SK-N-SH treated with all-trans-retinoic acid at 6 μM for 48 hours (cell line): ENCODE data around the gene PARD3B.
A peak's percentile ranks its signal among the peaks of the same experiment; 100 is the strongest.

ENCODE experiments used
- ATAC-seq: fragments of 200-7000 bp; cut with Tn5 transposase; 3 replicates; pipeline ENCODE4 v1.9.1; 2020; ENCODE audit warnings: mild to moderate bottlenecking, moderate library complexity
- ARNTL ChIP-seq: fragments of 450-650 bp; formaldehyde crosslinking; IDR thresholded peaks from 2 replicates; pipeline ENCODE4 v1.5.0; 2020; ENCODE audit warnings: low read depth, mild to moderate bottlenecking, moderate library complexity, borderline replicate concordance
- BACH2 ChIP-seq: fragments of 250-450 bp; sonication (Bioruptor Pico); IDR thresholded peaks from 2 replicates; pipeline ENCODE4 v1.9.0; 2021; ENCODE audit warnings: mild to moderate bottlenecking, borderline replicate concordance
- CSDC2 ChIP-seq: fragments of 250-450 bp; sonication (Bioruptor Pico); IDR thresholded peaks from 2 replicates; pipeline ENCODE4 v1.5.0; 2020; ENCODE audit warnings: mild to moderate bottlenecking, moderate library complexity
- ESRRG ChIP-seq: fragments of 250-450 bp; sonication (Bioruptor Pico); IDR thresholded peaks from 2 replicates; pipeline ENCODE4 v1.6.1; 2021; ENCODE audit warnings: mild to moderate bottlenecking
- GLIS3 ChIP-seq: fragments of 250-450 bp; sonication (Bioruptor Pico); IDR thresholded peaks from 2 replicates; pipeline ENCODE4 v1.5.0; 2020; ENCODE audit warnings: mild to moderate bottlenecking, moderate library complexity
- OSR1 ChIP-seq: fragments of 250-450 bp; sonication (Bioruptor Pico); IDR thresholded peaks from 2 replicates; pipeline ENCODE4 v1.8.0; 2022; ENCODE audit warnings: moderate library complexity, mild to moderate bottlenecking, inconsistent platforms
- PPARA ChIP-seq: fragments of 250-450 bp; sonication (Bioruptor Pico); IDR thresholded peaks from 2 replicates; pipeline ENCODE4 v1.5.0; 2020; ENCODE audit warnings: mild to moderate bottlenecking, borderline replicate concordance
- RARB ChIP-seq: fragments of 250-450 bp; sonication (Bioruptor Pico); IDR thresholded peaks from 2 replicates; pipeline ENCODE4 v1.8.0; 2021; ENCODE audit warnings: mild to moderate bottlenecking, moderate library complexity
- SNAI2 ChIP-seq: fragments of 250-450 bp; sonication (Bioruptor Pico); IDR thresholded peaks from 2 replicates; pipeline ENCODE4 v1.5.0; 2020; ENCODE audit warnings: mild to moderate bottlenecking, moderate library complexity
- TCF4 ChIP-seq: fragments of 250-450 bp; sonication (Bioruptor Pico); IDR thresholded peaks from 2 replicates; pipeline ENCODE4 v1.8.0; 2021; ENCODE audit warnings: mild to moderate bottlenecking, moderate library complexity, borderline replicate concordance
- TOX ChIP-seq: fragments of 250-450 bp; sonication (Bioruptor Pico); IDR thresholded peaks from 2 replicates; pipeline ENCODE4 v1.8.0; 2021; ENCODE audit warnings: mild to moderate bottlenecking, moderate library complexity, borderline replicate concordance
- ZC3H10 ChIP-seq: fragments of 250-450 bp; sonication (Bioruptor Pico); IDR thresholded peaks from 2 replicates; pipeline ENCODE4 v1.5.1; 2021; ENCODE audit warnings: mild to moderate bottlenecking, moderate library complexity
- ZFP3 ChIP-seq: fragments of 250-450 bp; sonication (Bioruptor Pico); IDR thresholded peaks from 2 replicates; pipeline ENCODE4 v1.5.0; 2020; ENCODE audit warnings: mild to moderate bottlenecking, moderate library complexity
- ZFP30 ChIP-seq: fragments of 450-650 bp; formaldehyde crosslinking; IDR thresholded peaks from 2 replicates; pipeline ENCODE4 v1.5.0; 2022; ENCODE audit warnings: mild to moderate bottlenecking, moderate library complexity
- ZNF565 ChIP-seq: fragments of 450-650 bp; formaldehyde crosslinking; conservative IDR thresholded peaks from 2 replicates; pipeline ENCODE4 v1.5.0; 2020; ENCODE audit warnings: low read depth, mild to moderate bottlenecking, moderate library complexity
- ZNF70 ChIP-seq: fragments of 450-650 bp; formaldehyde crosslinking; IDR thresholded peaks from 2 replicates; pipeline ENCODE4 v1.5.0; 2020; ENCODE audit warnings: mild to moderate bottlenecking, moderate library complexity
- ZNF8 ChIP-seq: fragments of 450-650 bp; formaldehyde crosslinking; IDR thresholded peaks from 2 replicates; pipeline ENCODE4 v1.5.0; 2020; ENCODE audit warnings: mild to moderate bottlenecking, moderate library complexity
- TF ChIP-seq, protein P1 (sequence below): fragments of 250-450 bp; sonication (Bioruptor Pico); IDR thresholded peaks from 2 replicates; pipeline ENCODE4 v1.5.1; 2021; ENCODE audit warnings: mild to moderate bottlenecking, moderate library complexity
- TF ChIP-seq, protein P2 (sequence below): fragments of 250-450 bp; sonication (Bioruptor Pico); IDR thresholded peaks from 2 replicates; pipeline ENCODE4 v1.5.0; 2020; ENCODE audit warnings: mild to moderate bottlenecking, moderate library complexity
- TF ChIP-seq, protein P3 (sequence below): fragments of 250-450 bp; sonication (Bioruptor Pico); IDR thresholded peaks from 2 replicates; pipeline ENCODE4 v1.5.1; 2020; ENCODE audit warnings: low read depth, mild to moderate bottlenecking, moderate library complexity
- TF ChIP-seq, protein P4 (sequence below): fragments of 250-450 bp; sonication (Bioruptor Pico); IDR thresholded peaks from 2 replicates; pipeline ENCODE4 v1.8.0; 2020; ENCODE audit warnings: mild to moderate bottlenecking, moderate library complexity, borderline replicate concordance
- TF ChIP-seq, protein P5 (sequence below): fragments of 250-450 bp; sonication (Bioruptor Pico); IDR thresholded peaks from 2 replicates; pipeline ENCODE4 v1.8.0; 2021; ENCODE audit warnings: low read depth, mild to moderate bottlenecking, moderate library complexity, borderline replicate concordance

The PARD3B gene

DNA sequence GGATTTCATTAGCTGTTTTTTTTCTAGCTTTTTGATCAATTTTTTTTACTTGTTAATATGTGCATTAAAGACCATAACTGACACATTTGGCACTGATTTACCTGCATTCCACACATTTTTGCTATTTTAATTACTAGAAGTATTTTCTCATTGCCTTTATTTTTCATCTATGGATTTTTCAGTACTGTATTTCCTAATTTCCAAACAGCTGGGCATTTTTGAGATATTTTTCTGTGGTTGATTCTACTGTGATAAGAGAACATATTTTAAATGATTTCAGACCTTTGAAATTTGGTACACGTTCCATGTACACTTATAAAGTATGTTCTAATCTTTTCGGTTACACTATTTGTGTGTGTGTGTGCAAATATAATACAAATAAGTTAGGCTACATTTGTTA lies 135.3 kb downstream of the PARD3B start:
- TF ChIP-seq GLIS3 (CRISPR knock-in tag) (no peak), ARNTL (CRISPR knock-in tag) (no peak), OSR1 (CRISPR knock-in tag) (no peak), CSDC2 (CRISPR knock-in tag) (no peak), ZC3H10 (no peak), ZNF70 (CRISPR knock-in tag) (no peak), TCF4 (CRISPR knock-in tag) (no peak), ZNF565 (CRISPR knock-in tag) (no peak), ZNF8 (CRISPR knock-in tag) (no peak), SNAI2 (CRISPR knock-in tag) (no peak), ZFP30 (CRISPR knock-in tag) (no peak), ZFP3 (CRISPR knock-in tag) (no peak)
- TF ChIP-seq, protein P1, sequence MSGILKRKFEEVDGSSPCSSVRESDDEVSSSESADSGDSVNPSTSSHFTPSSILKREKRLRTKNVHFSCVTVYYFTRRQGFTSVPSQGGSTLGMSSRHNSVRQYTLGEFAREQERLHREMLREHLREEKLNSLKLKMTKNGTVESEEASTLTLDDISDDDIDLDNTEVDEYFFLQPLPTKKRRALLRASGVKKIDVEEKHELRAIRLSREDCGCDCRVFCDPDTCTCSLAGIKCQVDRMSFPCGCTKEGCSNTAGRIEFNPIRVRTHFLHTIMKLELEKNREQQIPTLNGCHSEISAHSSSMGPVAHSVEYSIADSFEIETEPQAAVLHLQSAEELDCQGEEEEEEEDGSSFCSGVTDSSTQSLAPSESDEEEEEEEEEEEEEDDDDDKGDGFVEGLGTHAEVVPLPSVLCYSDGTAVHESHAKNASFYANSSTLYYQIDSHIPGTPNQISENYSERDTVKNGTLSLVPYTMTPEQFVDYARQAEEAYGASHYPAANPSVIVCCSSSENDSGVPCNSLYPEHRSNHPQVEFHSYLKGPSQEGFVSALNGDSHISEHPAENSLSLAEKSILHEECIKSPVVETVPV (CRISPR knock-in tag), result no peak
- TF ChIP-seq, protein P2, sequence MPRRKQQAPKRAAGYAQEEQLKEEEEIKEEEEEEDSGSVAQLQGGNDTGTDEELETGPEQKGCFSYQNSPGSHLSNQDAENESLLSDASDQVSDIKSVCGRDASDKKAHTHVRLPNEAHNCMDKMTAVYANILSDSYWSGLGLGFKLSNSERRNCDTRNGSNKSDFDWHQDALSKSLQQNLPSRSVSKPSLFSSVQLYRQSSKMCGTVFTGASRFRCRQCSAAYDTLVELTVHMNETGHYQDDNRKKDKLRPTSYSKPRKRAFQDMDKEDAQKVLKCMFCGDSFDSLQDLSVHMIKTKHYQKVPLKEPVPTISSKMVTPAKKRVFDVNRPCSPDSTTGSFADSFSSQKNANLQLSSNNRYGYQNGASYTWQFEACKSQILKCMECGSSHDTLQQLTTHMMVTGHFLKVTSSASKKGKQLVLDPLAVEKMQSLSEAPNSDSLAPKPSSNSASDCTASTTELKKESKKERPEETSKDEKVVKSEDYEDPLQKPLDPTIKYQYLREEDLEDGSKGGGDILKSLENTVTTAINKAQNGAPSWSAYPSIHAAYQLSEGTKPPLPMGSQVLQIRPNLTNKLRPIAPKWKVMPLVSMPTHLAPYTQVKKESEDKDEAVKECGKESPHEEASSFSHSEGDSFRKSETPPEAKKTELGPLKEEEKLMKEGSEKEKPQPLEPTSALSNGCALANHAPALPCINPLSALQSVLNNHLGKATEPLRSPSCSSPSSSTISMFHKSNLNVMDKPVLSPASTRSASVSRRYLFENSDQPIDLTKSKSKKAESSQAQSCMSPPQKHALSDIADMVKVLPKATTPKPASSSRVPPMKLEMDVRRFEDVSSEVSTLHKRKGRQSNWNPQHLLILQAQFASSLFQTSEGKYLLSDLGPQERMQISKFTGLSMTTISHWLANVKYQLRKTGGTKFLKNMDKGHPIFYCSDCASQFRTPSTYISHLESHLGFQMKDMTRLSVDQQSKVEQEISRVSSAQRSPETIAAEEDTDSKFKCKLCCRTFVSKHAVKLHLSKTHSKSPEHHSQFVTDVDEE (CRISPR knock-in tag), result no peak
- ATAC-seq, result no peak

DNA sequence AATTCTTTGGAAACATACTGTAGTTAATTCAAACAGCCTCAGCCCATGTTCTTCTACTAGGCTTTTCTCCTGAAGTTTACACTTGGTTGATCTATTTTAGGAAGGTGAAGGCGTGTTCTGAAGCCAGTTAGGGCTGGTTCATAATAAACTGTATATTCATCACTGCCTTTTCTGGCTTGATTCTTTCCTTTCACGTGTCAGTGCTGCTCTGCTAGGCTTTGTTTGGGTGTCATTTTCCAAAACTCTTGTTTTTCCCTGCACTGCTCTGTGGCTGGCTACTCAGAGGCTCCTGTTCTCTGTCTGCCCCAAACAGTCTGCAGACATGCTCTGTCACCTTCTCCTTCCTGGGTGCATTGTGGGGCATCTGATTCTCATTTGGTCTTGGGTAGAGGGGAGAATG lies 136.1 kb downstream of the PARD3B start:
- no peak for TF ChIP-seq RARB (CRISPR knock-in tag)
- no peak for TF ChIP-seq ESRRG (CRISPR knock-in tag)
- no peak for TF ChIP-seq ZNF8 (CRISPR knock-in tag)
- TF ChIP-seq BACH2 (CRISPR knock-in tag), result no peak
- TF ChIP-seq, protein P1 (CRISPR knock-in tag), result no peak
- TF ChIP-seq OSR1 (CRISPR knock-in tag), result no peak
- no peak for TF ChIP-seq TOX (CRISPR knock-in tag)
- TF ChIP-seq, protein P3, sequence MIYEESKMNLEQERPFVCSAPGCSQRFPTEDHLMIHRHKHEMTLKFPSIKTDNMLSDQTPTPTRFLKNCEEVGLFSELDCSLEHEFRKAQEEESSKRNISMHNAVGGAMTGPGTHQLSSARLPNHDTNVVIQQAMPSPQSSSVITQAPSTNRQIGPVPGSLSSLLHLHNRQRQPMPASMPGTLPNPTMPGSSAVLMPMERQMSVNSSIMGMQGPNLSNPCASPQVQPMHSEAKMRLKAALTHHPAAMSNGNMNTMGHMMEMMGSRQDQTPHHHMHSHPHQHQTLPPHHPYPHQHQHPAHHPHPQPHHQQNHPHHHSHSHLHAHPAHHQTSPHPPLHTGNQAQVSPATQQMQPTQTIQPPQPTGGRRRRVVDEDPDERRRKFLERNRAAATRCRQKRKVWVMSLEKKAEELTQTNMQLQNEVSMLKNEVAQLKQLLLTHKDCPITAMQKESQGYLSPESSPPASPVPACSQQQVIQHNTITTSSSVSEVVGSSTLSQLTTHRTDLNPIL (CRISPR knock-in tag), result no peak
- no peak for TF ChIP-seq PPARA (CRISPR knock-in tag)
- TF ChIP-seq GLIS3 (CRISPR knock-in tag), result no peak
- TF ChIP-seq ZNF70 (CRISPR knock-in tag), result no peak
- TF ChIP-seq TCF4 (CRISPR knock-in tag), result no peak
- no peak for TF ChIP-seq ZC3H10
- TF ChIP-seq, protein P4, sequence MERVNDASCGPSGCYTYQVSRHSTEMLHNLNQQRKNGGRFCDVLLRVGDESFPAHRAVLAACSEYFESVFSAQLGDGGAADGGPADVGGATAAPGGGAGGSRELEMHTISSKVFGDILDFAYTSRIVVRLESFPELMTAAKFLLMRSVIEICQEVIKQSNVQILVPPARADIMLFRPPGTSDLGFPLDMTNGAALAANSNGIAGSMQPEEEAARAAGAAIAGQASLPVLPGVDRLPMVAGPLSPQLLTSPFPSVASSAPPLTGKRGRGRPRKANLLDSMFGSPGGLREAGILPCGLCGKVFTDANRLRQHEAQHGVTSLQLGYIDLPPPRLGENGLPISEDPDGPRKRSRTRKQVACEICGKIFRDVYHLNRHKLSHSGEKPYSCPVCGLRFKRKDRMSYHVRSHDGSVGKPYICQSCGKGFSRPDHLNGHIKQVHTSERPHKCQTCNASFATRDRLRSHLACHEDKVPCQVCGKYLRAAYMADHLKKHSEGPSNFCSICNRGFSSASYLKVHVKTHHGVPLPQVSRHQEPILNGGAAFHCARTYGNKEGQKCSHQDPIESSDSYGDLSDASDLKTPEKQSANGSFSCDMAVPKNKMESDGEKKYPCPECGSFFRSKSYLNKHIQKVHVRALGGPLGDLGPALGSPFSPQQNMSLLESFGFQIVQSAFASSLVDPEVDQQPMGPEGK (CRISPR knock-in tag), result no peak
- TF ChIP-seq, protein P2 (CRISPR knock-in tag), result no peak
- no peak for TF ChIP-seq ZNF565 (CRISPR knock-in tag)
- TF ChIP-seq ZFP3 (CRISPR knock-in tag), result no peak
- TF ChIP-seq, protein P5, sequence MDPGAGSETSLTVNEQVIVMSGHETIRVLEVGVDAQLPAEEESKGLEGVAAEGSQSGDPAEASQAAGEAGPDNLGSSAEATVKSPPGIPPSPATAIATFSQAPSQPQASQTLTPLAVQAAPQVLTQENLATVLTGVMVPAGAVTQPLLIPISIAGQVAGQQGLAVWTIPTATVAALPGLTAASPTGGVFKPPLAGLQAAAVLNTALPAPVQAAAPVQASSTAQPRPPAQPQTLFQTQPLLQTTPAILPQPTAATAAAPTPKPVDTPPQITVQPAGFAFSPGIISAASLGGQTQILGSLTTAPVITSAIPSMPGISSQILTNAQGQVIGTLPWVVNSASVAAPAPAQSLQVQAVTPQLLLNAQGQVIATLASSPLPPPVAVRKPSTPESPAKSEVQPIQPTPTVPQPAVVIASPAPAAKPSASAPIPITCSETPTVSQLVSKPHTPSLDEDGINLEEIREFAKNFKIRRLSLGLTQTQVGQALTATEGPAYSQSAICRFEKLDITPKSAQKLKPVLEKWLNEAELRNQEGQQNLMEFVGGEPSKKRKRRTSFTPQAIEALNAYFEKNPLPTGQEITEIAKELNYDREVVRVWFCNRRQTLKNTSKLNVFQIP (CRISPR knock-in tag), result no peak
- ATAC-seq, result peak; percentile 70
